Progenitor cell of endocrine pancreas (in vitro differentiated cells): Measurements from ENCODE around the gene TUBGCP6. TPM values are rescaled to one million over a fixed set of nuclear protein-coding genes. Genes with fewer than 3 reads are reported as not detected.
A peak's percentile ranks its signal among the peaks of the same experiment; 100 is the strongest.

ENCODE experiments used
- DNase-seq: peaks from one replicate; pipeline ENCODE4 v3.0.0; 2021; ENCODE audit warnings: low spot score; ENCODE audit not compliant: unreplicated experiment
- H3K27ac Mint-ChIP-seq: 2 replicates; pipeline ENCODE4 v1.8.0; 2021; ENCODE audit warnings: mild to moderate bottlenecking, moderate library complexity, mixed read lengths
- H3K27me3 Mint-ChIP-seq: 2 replicates; pipeline ENCODE4 v1.8.0; 2021; ENCODE audit warnings: mixed read lengths
- H3K36me3 Mint-ChIP-seq: 2 replicates; pipeline ENCODE4 v1.8.0; 2022; ENCODE audit warnings: mixed read lengths; ENCODE audit not compliant: insufficient read depth
- H3K4me1 Mint-ChIP-seq: 2 replicates; pipeline ENCODE4 v1.8.0; 2021; ENCODE audit warnings: low read depth, mixed read lengths
- H3K4me3 Mint-ChIP-seq: 2 replicates; pipeline ENCODE4 v1.8.0; 2021; ENCODE audit warnings: low read depth, mild to moderate bottlenecking, moderate library complexity, mixed read lengths
- H3K9me3 Mint-ChIP-seq: 2 replicates; pipeline ENCODE4 v1.8.0; 2021; ENCODE audit warnings: low read depth, mixed read lengths
- total RNA-seq: library from RNA; stranded (reverse); gene quantifications from 2 replicates; pipeline ENCODE4 v1.2.1, GENCODE V29; 2021
- TF ChIP-seq, protein P1 (sequence below): fragments of 200-600 bp; sonication (generic); IDR thresholded peaks from one replicate; pipeline ENCODE4 v1.5.0; 2021; ENCODE audit warnings: antibody characterized with exemption, mild to moderate bottlenecking; ENCODE audit not compliant: unreplicated experiment

Gene TUBGCP6
- total RNA-seq, 1 donor from 2014 or later = 70.9 TPM

GRCh38 chr22:50250555-50251476, 6.0 kb upstream of the TUBGCP6 start, which contains the start of gene HDAC10:
Gene HDAC10, minus strand, starts transcription at chr22:50251265. Its CDS starts 233 bp downstream, at chr22:50251032.
- peaks cover 5% of the 10 kb centered on the region for H3K4me1 Mint-ChIP-seq
- H3K27ac Mint-ChIP-seq = peak within 1 kb of the TSS; percentile 49
- H3K36me3 Mint-ChIP-seq = peaks cover 1% of the 10 kb centered on the region
- H3K9me3 Mint-ChIP-seq = no peaks in the 10 kb centered on the region
- peak; percentile 76 for DNase-seq
- H3K4me3 Mint-ChIP-seq = peak within 1 kb of the TSS; percentile 78
- H3K27me3 Mint-ChIP-seq = no peaks in the 10 kb centered on the region
- TF ChIP-seq, protein P1, sequence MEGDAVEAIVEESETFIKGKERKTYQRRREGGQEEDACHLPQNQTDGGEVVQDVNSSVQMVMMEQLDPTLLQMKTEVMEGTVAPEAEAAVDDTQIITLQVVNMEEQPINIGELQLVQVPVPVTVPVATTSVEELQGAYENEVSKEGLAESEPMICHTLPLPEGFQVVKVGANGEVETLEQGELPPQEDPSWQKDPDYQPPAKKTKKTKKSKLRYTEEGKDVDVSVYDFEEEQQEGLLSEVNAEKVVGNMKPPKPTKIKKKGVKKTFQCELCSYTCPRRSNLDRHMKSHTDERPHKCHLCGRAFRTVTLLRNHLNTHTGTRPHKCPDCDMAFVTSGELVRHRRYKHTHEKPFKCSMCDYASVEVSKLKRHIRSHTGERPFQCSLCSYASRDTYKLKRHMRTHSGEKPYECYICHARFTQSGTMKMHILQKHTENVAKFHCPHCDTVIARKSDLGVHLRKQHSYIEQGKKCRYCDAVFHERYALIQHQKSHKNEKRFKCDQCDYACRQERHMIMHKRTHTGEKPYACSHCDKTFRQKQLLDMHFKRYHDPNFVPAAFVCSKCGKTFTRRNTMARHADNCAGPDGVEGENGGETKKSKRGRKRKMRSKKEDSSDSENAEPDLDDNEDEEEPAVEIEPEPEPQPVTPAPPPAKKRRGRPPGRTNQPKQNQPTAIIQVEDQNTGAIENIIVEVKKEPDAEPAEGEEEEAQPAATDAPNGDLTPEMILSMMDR = no peak

DNA sequence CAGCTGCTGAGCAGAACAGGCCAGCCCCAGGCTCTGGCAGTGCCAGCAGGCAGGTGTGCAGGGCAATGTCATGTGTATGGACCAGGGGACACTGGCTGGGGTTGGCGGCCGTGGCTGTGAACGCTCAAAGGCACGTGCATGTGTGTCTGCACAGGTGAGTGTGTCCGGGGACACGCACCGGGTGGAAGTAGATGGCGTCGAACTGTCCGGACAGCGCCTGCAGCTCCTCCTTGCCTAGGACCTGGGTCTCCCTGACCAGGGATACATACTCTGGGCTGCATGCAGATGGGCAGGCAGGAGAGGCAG, 5.4 kb upstream of the TUBGCP6 start:
- Mint-ChIP-seq H3K36me3 (peaks cover 1% of the 10 kb centered on the region), H3K4me1 (peaks cover 5% of the 10 kb centered on the region), H3K9me3 (no peaks in the 10 kb centered on the region), H3K27me3 (no peaks in the 10 kb centered on the region), H3K4me3 (peak overlapping the region; percentile 78), H3K27ac (peak overlapping the region; percentile 49)
- TF ChIP-seq, protein P1 = no peak
- no peak for DNase-seq

DNA sequence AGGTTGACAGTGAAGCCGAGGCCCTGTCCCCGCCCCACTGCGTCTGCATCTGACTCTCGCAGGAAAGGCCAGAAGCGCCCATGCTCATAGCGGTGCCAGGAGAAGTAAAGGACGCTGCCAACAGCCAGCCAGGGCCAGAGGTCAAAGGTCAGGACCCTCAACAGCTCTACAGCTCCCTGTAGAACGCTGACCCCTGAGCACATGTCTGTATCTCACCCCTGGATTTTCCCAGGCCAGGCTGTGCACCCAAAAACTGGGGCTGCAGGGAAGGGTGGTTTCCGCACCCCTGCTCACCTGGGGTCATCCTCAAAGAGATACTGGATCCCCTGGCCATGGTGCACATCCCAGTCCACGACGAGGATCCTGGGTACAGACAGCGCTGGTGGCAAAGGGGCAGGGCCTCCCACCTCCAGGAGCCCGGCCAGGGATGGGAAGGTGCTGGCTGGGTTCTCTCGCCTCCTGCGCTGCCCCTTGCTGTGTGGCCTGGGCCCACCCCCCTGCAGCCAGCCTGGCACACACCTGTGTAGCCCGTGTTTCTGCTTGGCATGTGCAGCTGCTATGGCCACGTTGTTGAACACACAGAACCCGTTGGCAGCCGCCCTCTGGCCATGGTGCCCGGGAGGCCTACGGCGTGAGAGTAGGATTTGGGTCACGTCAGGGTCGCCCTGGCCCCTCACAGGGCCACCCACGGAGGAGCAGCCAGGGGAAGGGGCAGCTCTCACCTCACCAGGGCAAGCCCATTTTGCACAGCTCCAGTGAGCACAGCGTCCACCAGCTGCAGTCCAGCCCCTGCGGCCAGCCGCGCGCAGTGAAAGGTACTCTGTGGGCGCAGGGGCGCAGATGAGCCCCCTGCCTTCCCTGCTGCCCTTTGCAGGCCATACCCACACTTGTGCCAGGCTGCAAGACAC, 4.8 kb upstream of the TUBGCP6 start:
- no peak for DNase-seq
- TF ChIP-seq, protein P1 = no peak
- H3K27me3 Mint-ChIP-seq = no peaks in the 10 kb centered on the region
- H3K9me3 Mint-ChIP-seq = no peaks in the 10 kb centered on the region
- H3K27ac Mint-ChIP-seq = no peak overlapping the region
- peaks cover 8% of the 10 kb centered on the region for H3K4me1 Mint-ChIP-seq
- peaks cover 3% of the 10 kb centered on the region for H3K36me3 Mint-ChIP-seq
- peak overlapping the region; percentile 78 for H3K4me3 Mint-ChIP-seq

DNA sequence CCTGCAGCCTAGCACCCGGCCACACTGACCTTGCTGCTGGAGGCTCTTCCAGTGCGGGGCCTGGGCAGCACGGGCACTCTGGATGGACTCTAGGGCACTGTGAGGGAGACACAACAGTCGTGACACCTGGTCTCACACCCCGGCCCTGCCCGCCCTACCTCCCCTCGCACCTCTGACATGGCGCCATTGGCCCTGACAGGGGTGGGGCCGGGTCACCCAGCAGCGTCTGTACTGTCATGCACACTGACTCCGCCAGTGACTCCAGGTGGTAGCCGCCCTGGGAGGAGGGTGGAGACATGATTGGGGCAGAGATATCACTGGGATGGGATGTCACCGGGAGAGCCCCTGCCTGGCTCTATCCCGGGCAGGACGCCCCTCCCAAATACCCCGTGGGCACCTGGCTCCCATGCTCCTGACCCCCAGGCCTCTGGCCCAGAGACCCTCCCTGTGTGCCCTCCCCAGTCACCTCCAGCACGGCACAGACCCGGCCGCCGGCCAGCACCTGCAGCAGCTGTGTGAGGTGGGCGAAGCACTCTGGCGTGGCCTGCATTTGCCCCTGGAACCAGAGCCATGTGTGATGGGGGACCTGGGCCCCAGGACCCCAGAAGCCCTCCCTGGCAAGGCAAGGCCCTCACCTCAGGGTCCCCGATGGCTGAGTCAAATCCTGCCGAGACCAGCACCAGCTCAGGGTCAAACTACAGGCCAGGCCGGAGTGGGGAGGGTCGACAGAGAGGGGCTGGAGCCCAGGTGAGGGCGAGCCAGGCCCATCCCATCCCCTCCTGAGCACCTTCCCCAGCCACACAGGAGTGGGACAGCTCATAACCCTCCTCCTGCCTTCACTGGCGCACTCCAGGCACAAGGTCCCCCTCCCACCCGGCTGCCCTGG, 3.6 kb upstream of the TUBGCP6 start:
- Mint-ChIP-seq H3K27ac (no peak overlapping the region), H3K36me3 (peaks cover 3% of the 10 kb centered on the region), H3K4me1 (peaks cover 16% of the 10 kb centered on the region), H3K27me3 (no peaks in the 10 kb centered on the region), H3K4me3 (no peak overlapping the region), H3K9me3 (no peaks in the 10 kb centered on the region)
- TF ChIP-seq, protein P1 = no peak
- no peak for DNase-seq
